SW 1271 (cell line): Measurements from ENCODE around the gene PRKCA.
"Not testable (repeated sequence)": the region's sequence is repeated elsewhere in the genome, so short reads cannot be mapped to it uniquely, and the experiment has no call there.

Experiments used
- DNase-seq, 2 experiments: peaks; one replicate each; lab custom pipeline; 2025; lab: John Stamatoyannopoulos, UW

The PRKCA gene

DNA sequence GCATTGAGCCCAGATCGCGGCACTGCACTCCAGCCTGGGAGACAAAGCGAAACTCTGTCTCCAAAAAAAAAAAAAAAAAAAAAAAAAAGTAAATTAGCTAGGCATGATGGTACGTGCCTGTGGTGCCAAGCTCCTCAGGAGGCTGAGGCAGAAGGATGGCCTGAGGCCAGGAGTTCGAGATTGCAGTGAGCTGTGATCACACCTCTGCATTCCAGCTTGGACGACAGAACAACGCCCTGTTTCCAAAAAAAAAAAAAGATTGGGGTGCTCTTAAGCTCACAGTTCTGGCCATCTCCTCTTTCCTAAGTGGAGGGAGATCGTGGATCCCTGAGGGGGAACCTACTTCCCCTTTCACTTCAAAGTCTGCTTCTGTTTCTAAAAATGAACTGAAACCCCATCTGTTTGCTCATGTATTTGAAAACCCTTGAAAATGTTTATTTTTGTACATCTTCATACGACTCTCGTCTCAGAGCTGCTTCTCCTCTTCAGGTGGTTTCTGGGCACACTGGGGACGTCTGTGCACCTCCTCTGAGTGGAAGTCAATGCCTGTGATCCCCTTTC lies 138.8 kb downstream of the PRKCA start:
- DNase-seq = no peak

- no peak for DNase-seq
Observed at GRCh38 chr17:66443166-66443565, 140.8 kb downstream of the PRKCA start.

DNA sequence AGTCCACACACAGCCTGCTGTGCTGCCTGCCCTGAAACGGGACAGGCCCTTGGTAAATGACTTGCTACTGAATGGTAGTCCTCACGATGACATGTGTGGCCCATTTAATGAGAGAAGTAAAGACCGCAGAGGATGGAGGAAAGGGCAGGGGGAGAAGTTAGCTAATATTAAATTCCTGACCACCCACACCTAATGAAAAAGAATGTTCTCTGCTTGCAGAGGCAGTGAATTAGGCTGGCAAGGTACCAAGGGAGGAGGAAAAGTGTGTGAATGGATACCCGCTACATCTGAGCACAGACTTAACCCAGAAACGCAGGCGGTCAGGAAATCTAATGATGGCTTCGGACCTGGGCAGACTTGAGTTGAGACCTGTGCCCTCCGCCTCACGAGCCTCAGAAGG lies 141.2 kb downstream of the PRKCA start:
- DNase-seq = no peak

- no peak for DNase-seq
Observed at GRCh38 chr17:66444031-66444430, 141.6 kb downstream of the PRKCA start.

- DNase-seq = no peak
Observed at GRCh38 chr17:66445229-66445628, 142.8 kb downstream of the PRKCA start.

- no peak for DNase-seq
Observed at GRCh38 chr17:66446419-66446818, 144.0 kb downstream of the PRKCA start.

DNA sequence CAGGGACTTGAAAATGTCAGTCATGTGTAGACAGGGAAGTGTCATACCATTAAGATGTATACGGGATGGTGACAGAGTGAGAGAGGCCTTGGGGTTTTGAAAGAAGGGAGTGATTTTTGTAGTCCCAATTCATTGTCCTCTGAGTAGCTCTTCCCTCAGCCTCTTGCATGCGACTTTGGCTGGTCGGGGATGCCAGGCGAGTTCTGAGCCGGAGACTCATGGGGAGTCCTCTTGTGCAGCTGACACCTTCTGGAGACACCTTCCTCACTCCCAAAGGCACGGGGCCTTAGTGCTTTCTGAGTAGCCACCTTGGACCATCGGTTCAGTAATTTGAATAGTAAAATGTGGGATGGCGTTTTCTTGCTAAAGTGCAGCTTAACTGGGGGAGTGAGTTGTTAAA lies 144.7 kb downstream of the PRKCA start:
- DNase-seq = no peak

- DNase-seq = no peak
Observed at GRCh38 chr17:66448026-66448639, 145.7 kb downstream of the PRKCA start.

DNA sequence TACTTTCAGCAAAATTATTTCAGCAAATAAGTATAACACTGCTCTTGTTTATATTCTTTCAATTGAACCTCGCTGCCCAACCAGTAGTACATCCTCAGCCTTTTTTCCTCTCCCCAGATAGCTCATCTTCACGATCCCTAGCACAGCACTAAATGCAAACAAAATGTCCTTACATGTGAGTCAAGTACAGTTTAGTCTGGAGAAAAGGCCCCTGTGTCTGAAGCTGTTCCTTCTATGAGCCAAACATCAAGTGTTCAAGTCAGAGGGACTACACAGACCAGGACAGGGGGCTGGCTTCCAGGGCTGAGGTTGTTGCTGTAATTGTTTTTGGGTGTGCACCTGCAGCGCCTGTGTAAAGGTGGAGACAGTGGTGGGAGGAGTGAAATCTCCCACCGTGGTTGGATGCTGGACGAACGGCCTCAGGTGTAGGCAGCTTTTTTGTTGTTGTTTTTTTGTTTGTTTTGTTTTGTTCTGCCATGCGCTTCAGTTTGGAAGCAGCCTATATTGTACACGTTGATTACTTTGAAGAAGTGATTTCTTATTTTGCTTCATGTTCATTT lies 147.1 kb downstream of the PRKCA start:
- no peak for DNase-seq

- no peak for DNase-seq
Observed at GRCh38 chr17:66450008-66450851, 147.8 kb downstream of the PRKCA start.

DNA sequence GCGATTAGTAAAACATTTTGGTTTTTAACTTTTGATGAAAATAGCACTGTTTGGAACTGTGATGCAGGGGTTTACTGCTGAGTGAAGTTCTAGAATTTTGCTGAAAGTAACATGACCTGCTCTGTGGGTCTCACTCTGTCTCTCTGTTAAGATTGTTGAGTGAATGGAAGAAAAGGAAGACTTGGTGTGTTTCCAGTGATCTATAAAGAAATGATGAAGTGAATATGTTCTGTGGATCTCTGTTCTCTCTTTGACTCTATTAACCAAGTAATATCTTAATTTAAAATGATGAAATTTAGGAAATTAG lies 148.4 kb downstream of the PRKCA start:
- no peak for DNase-seq

GRCh38 chr17:66451188-66452149 lies 149.1 kb downstream of the PRKCA start:
- no peak for DNase-seq

DNA sequence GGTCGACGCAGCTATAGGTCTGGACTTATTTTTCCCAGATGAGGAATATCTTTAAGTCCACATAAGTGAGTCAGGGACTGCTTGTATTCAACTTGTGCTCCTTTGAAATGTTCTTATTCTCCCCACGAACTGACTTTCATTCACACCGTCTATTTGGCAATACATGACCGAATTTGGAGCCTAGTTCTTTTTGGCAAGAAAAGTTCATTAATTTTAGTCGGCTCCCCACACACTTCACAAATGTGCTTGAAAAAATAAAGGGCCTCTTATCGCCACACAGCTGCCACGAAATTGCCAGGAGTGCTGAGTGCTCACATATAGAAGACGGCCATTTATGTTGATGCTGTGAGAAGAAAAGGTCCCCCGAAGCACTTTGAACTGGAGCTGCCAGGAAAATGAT lies 152.6 kb downstream of the PRKCA start:
- no peak for DNase-seq

DNA sequence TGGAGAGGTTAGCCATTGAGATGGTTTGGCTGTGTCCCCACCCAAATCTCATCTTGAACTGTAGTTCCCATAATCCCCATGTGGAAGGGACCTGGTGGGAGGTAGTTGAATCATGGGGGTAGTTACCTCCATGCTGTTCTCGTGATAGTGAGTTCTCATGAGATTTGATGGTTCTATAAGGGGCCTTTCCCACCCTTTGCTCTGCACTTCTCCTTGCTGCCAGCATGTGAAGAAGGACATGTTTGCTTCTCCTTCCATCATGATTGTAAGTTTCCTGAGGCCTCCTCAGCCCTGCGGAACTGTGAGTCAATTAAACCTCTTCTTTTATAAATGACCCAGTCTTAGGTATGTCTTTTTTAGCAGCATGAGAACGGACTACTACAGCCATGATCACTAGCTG lies 155.1 kb downstream of the PRKCA start:
- not testable (repeated sequence) for DNase-seq

GRCh38 chr17:66458782-66459181 lies 156.4 kb downstream of the PRKCA start:
- DNase-seq = no peak

- DNase-seq = peak; percentile 85 to 89
Observed at GRCh38 chr17:66459811-66460270, 157.4 kb downstream of the PRKCA start.

GRCh38 chr17:66460558-66460957 lies 158.1 kb downstream of the PRKCA start:
- no peak for DNase-seq

DNA sequence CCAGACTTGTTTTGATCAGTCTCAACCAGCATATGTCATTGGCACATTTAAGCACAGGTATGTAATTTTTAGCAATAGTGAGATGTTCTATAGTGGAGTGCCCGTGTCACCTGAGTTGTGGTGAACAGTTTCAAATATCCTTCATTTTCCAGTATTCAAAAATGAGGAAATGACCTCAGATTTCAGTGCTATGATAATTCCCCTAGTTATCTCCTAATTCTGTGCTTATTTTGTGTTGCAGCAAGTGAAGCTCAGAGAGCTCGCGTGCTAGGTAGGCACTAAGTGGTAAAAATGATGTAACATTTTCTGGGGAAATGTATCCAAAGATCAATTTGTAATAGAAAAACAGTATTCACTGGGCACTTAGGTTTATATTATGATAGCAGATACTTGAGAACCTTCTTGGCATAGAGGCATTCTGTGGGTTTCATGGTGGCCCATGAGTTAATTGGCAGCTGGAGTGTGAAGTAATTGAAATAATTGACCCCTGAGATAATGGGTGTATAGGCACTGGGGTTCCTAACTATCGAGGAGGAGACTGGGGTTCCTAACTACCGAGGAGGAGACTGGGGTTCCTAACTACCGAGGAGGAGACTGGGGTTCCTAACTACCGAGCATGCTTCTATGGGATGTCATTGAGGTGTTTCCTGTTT lies 159.1 kb downstream of the PRKCA start:
- DNase-seq = no peak

GRCh38 chr17:66462010-66462409 lies 159.6 kb downstream of the PRKCA start:
- no peak for DNase-seq

GRCh38 chr17:66464921-66465320 lies 162.5 kb downstream of the PRKCA start:
- DNase-seq = no peak

- no peak for DNase-seq
Observed at GRCh38 chr17:66465701-66466100, 163.3 kb downstream of the PRKCA start.
